Measurements from ENCODE around the gene TTI1. TPM values are rescaled to one million over a fixed set of nuclear protein-coding genes. Genes with fewer than 3 reads are reported as not detected.

TTI1 gene
- total RNA-seq, 1 experiment from 2014 or later: 37.4 TPM

- no peaks in the 10 kb centered on the region for H3K27me3 ChIP-seq (ENCODE audit: insufficient read depth, low read length)
- H3K14ac ChIP-seq (ENCODE audit: insufficient read depth, low read length): no peak overlapping the region
- H4K20me1 ChIP-seq (ENCODE audit: control insufficient read depth, insufficient read depth, insufficient read length): no peaks in the 10 kb centered on the region
- Mint-ChIP-seq H3K36me3 (ENCODE audit: insufficient read depth in 1 of 3, low read depth in 3 of 3) (peaks cover 19 to 77% (median 70%) of the 10 kb centered on the region in 3 experiments; a peak in 6 of 7 replicates), H3K27ac (no peak overlapping the region; a peak in 2 of 7 replicates), H3K4me3 (no peak overlapping the region), H3K4me1 (no peaks in the 10 kb centered on the region), H3K27me3 (ENCODE audit: low read depth) (no peaks in the 10 kb centered on the region), H3K9me3 (no peaks in the 10 kb centered on the region)
- H3K9me3 ChIP-seq (ENCODE audit: control insufficient read depth, low read depth, low read length): no peaks in the 10 kb centered on the region
- no peak overlapping the region for H2AFZ ChIP-seq (ENCODE audit: low read length)
- no peak overlapping the region for H4K5ac ChIP-seq (ENCODE audit: insufficient read length, low read depth, low read length)
- H3K27ac ChIP-seq (ENCODE audit: insufficient read length, low read depth, low read length): no peak overlapping the region
- H2BK120ac ChIP-seq (ENCODE audit: low read depth, low read length, poor library complexity, severe bottlenecking): no peak overlapping the region
- no peak overlapping the region for H4K8ac ChIP-seq (replicated peaks; ENCODE audit: insufficient read length, low read depth, low read length)
- H2BK20ac ChIP-seq (ENCODE audit: low read depth, low read length, poor library complexity, severe bottlenecking): no peak overlapping the region
- no peak overlapping the region for H3K4me2 ChIP-seq (ENCODE audit: insufficient read depth, insufficient read length, low read length)
- no CpG with 5 or more reads among the region's 13 CpGs for WGBS (ENCODE audit: extremely low coverage, insufficient read length, low lambda C conversion rate)
- no peak overlapping the region for H3K56ac ChIP-seq (ENCODE audit: insufficient read length, low read depth, low read length)
- H2BK5ac ChIP-seq (ENCODE audit: insufficient read length, low read length): no peak overlapping the region
- no peak overlapping the region for H3K23ac ChIP-seq (ENCODE audit: insufficient read length, low read depth, low read length)
- no peak overlapping the region for H2BK15ac ChIP-seq (ENCODE audit: low read depth, low read length)
- no peak overlapping the region for H4K91ac ChIP-seq (ENCODE audit: insufficient read length, low read depth, low read length)
- no peaks in the 10 kb centered on the region for H3K4me1 ChIP-seq (ENCODE audit: insufficient read depth, low read length)
- H3K79me2 ChIP-seq (ENCODE audit: insufficient read depth, low read length): no peaks in the 10 kb centered on the region
- H3K4ac ChIP-seq (ENCODE audit: low read depth, low read length): no peak overlapping the region
- no peak for TF ChIP-seq CTCF (conservative IDR thresholded peaks at IDR 0.05)
- H3K79me1 ChIP-seq (ENCODE audit: insufficient read depth, low read depth, low read length, poor library complexity, severe bottlenecking): no peaks in the 10 kb centered on the region
- H3K18ac ChIP-seq (ENCODE audit: insufficient read length, low read depth, low read length): no peak overlapping the region
- H3T11ph ChIP-seq (ENCODE audit: low read length): no peak overlapping the region
- no peak overlapping the region for H2BK12ac ChIP-seq (ENCODE audit: insufficient read length, low read depth, low read length)
- no peak overlapping the region for H2AK5ac ChIP-seq (ENCODE audit: insufficient read length, low read length)
- no peaks in the 10 kb centered on the region for H3K23me2 ChIP-seq (ENCODE audit: insufficient read length, low read depth, low read length, poor library complexity, severe bottlenecking)
- no peak overlapping the region for H3K9ac ChIP-seq (ENCODE audit: extremely low read depth, insufficient read length, low read length)
- DNase-seq: no peak
Observed at GRCh38 chr20:38000293-38000692, 33.0 kb downstream of the TTI1 start.

Measured in H9 (cell line).